Thyroid gland (tissue), 4 donors: ENCODE results near the gene SOX10.

ENCODE experiments used
- CTCF ChIP-seq, 6 experiments: fragments of 200-600 bp in 3 of 6; fragments of 450-650 bp in 3 of 6; sonication (generic) in 3 of 6; IDR thresholded peaks; one replicate each; pipeline ENCODE4 v1.5.1; 2016 to 2019; ENCODE audit warnings: antibody characterized with exemption in 6 of 6, mild to moderate bottlenecking in 2 of 6, inconsistent platforms in 1 of 6, moderate library complexity in 1 of 6
- POLR2A ChIP-seq, 2 donors: fragments of 450-650 bp; IDR thresholded peaks; one replicate each; pipeline ENCODE4 v1.6.1; 2017; ENCODE audit warnings: antibody characterized with exemption in 2 of 2, mild to moderate bottlenecking in 2 of 2, moderate library complexity in 1 of 2

DNA sequence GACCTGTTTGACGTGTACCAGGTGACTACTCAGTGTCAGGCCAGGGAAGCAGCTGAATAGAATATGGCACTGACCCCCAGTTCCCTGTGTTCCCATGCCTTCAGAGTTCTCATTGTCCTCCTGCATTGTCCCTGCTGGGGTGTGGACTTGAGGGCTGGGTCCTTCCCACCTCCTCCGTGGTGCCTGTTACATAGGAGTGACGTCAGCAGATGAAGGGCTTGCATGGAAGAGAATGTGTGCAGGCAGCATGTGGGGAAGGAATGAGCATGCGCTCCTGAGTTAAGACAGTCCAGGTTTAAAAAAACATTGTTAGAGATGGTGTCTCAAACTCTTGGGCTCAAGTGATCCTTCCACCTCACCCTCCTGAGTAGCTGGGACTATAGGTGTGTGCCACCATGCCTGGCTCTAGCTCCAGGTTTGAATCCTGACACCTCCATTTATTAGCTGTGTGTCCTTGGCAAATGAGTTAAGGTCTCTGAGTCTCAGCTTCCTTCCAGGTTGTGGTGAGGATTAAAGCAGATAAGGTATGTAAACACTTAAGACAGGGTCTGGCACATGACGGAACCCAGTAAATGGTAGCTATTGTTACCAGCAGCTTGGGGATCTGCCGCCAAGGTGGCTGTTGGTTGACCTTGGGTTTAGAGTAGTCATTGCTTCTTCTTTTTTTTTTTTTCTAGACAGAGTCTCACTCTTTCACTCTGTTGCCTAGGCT, 7.5 kb upstream of the SOX10 start:
- TF ChIP-seq POLR2A (IDR thresholded peaks at IDR 0.05) (no peak), CTCF (IDR thresholded peaks at IDR 0.05) (no peak)
